ENCODE data around the gene CAMP. TPM values are rescaled to one million over a fixed set of nuclear protein-coding genes. Genes with fewer than 3 reads are reported as not detected.
"Not testable (repeated sequence)": the region's sequence is repeated elsewhere in the genome, so short reads cannot be mapped to it uniquely, and the experiment has no call there.

Gene CAMP
- total RNA-seq, 1 donor from 2014 or later = not detected

DNA sequence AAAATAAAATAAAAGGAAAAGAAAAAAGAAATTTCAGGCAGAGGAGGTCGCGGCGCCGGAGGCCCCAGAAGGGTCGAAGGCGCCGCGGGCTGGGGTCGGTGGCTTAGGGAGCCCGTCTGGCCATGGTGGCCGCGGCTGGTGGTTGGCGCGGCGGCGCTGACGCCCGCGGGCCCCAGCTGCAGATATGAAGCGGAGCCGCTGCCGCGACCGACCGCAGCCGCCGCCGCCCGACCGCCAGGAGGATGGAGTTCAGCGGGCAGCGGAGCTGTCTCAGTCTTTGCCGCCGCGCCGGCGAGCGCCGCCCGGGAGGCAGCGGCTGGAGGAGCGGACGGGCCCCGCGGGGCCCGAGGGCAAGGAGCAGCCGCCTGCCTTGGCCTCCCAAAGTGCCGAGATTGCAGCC, 12.8 kb upstream of the CAMP start:
- FAIRE-seq = not testable (repeated sequence)

DNA sequence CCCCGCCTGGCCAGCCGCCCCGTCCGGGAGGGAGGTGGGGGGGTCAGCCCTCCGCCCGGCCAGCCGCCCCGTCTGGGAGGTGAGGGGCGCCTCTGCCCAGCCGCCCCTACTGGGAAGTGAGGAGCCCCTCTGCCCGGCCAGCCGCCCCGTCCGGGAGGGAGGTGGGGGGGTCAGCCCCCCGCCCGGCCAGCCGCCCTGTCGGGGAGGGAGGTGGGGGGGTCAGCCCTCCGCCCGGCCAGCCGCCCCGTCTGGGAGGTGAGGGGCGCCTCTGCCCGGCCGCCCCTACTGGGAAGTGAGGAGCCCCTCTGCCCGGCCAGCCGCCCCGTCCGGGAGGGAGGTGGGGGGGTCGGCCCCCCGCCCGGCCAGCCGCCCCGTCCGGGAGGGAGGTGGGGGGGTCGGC, 11.5 kb upstream of the CAMP start:
- FAIRE-seq; DNase-seq (ENCODE audit: low spot score in 2 of 2): not testable (repeated sequence)

More for the DNA sequence above, 12.8 kb upstream of the CAMP start:
- DNase-seq (ENCODE audit: low spot score in 2 of 2) = not testable (repeated sequence)

DNA sequence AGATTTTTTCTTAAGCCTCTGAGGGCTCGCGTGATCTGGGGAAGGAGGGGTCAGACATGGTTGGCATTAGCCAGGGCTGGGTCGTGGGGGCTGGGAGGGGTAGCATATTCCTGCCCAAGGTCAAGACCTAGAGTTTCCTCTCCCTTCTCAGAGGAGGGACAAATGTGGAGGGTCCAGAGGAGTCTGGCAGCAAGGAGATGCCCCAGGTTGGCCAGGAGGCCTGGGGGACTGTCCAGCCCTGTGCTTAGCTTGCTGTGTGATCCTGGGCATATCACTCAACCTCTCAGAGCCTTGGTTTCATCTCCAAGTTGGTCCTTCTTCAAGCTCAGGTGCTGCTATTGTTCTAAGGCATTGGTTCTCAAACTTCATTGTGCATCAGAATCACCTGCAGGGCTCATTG, 9.1 kb upstream of the CAMP start:
- FAIRE-seq (no peak), DNase-seq (ENCODE audit: low spot score in 2 of 2) (no peak)

DNA sequence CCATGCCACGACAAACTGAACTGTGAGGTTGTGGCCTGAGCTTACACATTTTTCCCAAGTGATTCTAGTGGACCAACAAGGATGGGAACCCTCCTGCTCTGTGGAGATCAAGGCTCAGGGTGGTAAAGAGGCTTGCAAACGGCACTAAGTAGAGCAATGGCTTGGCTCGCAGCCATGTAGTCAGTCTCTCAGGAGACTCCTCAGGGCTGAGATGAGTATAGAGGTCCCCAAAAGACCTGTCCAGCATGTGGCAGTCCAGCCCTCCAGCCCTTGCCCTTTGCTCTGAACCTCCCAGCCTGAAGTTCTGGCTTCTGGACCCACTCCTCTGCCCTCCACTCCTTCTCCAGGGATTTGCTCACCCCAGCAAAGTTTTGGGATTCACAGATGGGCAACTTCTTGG, 8.3 kb upstream of the CAMP start:
- FAIRE-seq = no peak
- DNase-seq (ENCODE audit: low spot score in 2 of 2) = no peak

DNA sequence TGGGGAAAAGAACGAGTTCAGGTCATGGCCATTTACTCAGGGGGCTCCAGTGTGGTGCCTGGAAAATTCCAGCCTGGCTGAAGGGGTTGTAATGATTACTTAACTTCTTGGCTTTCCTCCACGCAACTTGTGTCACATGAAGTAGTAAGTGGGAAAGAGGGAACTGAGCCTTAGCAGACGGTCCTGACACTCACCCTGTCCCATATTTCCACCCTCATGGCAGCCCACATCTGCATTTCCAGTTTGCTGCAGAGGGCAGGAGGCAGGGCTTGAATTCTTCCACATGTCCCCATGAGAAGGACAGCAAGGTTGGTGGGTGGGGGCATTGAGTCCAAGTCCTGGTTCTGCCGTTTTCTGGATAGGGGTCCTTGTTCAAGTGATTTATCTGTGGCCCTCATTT, 7.8 kb upstream of the CAMP start:
- no peak for FAIRE-seq
- no peak for DNase-seq (ENCODE audit: low spot score in 2 of 2)

DNA sequence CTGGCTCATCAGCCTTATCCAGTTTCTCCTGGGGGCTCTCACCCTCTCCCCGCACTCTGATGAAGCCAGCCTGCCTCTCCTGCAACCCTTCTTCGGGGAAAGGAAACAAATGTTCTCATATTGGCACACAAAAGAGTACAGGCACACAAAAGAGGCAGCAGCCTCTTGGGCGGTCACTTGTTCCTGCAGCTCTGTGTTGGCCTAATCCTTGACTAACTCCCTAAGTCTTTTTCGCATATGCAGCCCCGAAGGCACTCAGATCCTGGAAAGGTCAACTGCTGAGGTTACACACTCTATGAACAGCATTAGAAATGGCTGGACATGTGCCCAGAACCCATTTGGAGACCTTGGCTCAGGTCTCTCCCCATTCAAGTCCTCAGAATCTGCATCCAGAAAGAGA, 7.4 kb upstream of the CAMP start:
- DNase-seq (ENCODE audit: low spot score in 2 of 2) (no peak), FAIRE-seq (no peak)

DNA sequence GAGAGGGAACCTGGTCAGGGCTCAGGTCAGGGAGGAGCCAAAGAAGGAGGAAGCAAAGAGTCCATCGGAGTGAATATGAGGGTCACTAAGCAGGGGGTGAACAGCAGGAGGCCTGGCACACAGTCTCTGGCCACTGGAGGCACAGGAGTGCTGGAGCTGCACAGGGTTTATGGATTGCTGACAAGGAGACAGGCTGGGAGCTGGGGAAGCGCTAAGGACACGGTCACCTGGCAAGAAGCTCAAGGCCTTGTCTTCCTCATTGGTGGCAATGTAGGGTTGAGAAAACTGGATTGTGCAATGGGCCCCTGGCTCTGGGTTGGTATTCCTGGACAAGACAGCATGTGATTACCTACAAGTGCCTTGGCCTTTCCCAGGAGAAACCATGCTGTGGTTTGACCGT, 5.8 kb upstream of the CAMP start:
- FAIRE-seq = no peak
- DNase-seq (ENCODE audit: low spot score in 2 of 2) = no peak

DNA sequence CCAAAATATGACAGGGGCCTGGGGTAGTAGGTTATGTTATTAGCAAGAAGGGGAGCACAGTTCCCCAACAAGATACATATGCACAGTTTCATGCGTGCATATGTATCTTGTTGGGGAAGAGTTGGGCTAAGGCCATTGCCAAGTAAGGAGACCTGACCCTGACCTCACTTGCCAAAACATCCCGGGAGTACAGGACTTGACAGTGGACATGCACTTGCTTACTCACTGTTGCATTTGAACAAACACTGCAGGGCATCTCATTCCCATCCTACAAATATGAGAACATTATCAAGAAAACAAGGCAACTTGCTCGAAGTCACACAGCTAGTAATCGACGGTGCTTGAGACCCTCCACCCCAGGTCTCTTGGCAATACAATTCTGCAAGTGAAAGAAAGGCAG, 4.8 kb upstream of the CAMP start:
- no peak for FAIRE-seq
- DNase-seq (ENCODE audit: low spot score in 2 of 2) = no peak

DNA sequence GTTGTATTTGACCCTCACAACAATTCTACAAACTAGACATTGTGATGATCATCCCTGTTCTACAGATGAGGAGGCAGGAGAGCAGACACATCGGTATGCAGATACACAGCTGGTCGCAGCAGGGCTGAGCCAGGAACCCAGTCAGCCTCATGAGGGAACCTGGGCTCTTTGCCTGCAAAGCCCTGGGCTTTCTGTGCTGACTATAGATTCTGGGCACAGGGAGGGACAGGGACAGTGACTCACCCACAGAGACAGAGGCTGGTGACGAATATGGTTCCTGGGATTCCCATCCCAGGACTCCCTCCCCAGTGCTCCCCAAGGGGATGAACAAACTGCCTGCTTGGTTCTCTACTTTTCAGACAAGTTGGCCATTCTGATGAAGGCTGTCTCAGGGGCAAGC, 3.8 kb upstream of the CAMP start:
- FAIRE-seq = no peak

DNA sequence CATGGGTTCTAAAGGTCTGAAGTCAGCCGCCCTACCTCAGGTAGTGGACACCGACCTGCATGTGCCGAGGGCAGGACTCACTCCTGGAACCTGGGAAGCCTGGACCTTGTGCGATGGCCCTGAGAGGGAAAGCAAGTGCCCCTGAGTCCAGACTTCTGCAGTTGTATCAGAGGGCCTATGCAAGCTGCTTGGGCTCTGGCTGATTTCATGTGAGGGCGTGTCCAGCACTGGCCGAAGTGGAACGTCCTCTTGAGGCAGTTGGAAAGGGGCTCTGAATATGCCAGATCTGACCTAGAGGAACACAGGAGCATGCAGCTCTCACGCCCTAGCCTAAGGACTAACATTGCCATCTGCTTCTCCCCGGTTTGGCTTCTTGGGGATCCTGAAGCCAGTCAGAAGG, 2.5 kb upstream of the CAMP start:
- FAIRE-seq (no peak), DNase-seq (ENCODE audit: low spot score in 2 of 2) (no peak)

More for the DNA sequence above, 3.8 kb upstream of the CAMP start:
- no peak for DNase-seq (ENCODE audit: low spot score in 2 of 2)

DNA sequence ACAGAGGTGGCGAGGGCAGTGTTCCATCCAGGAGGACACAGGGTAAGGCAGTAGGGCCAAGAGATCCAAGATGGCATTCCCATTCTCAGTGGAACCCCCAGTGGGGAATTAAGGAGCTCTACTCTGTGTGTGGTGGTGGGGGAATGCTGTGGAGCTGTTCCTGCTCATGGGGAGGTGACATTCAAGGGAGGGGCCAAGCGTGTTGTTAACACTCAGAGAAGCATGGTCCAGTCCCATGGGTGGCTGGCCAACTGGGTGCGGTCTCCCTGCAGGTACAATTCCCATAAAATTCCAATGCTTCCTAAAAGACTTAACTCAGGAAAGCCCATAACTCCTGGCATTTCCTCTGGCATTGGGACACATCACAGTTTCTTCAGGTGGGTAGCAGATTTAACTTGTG, 2.3 kb downstream of the CAMP start:
- DNase-seq (ENCODE audit: low spot score in 2 of 2) (no peak), FAIRE-seq (no peak)

DNA sequence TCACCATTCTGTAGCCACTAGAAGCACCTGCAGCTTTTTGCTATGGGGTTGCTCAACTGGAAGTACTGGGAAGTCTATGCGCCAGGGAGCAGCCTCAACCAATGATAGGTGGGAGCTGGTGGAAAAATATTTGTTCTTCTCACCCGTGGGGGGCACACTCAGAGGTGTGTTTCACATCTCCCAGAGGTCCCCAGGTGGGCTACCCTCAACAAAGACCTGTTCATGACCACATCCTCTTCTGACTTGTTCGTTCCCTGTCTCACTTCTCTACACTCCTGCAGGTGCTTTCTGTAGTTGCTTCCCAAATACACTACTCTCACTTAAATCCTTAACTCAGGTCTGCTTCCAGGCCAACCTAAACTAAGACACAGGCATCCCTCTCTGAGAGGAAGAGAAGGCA, 3.6 kb downstream of the CAMP start:
- FAIRE-seq (no peak), DNase-seq (ENCODE audit: low spot score in 2 of 2) (no peak)

DNA sequence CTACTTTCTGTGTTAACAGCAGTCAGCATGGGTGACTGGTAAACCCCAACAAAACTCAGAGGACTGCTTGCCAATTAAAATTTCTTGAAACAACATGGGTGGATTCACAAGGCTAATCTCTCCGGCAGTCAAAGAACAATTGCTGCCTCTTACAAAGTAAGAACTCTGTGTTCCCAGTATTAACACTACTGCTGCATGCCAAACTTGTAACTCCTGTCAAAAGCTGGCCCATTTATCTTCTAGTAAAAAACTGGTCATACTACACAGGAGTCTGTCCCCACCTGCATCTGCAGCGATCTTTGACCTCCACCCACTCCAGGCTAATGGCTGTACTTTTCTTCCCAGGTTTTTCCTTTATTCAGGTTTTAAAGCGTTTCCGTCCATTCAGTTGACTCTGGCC, 8.9 kb downstream of the CAMP start:
- no peak for DNase-seq (ENCODE audit: low spot score in 2 of 2)

DNA sequence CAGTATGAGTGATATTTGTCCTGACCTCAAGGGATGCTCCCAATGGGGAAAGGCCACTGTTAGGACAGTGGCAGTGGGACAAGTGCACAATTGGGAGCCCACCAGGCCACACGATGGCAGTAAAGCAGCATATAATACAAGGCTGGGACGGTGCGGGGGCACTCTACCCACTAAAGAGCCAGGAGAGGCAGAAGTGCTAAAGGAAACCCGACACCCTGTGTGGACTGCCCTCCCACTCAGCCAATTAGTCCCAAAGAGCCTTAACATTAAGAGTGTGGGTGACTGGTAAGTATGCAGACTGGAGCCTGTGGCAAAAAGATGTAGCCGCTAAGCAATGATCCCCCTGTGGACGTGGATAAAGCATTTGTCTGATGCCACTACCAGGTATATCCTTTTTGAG, 9.4 kb downstream of the CAMP start:
- DNase-seq (ENCODE audit: low spot score in 2 of 2) (peak; percentile 47 to 70), FAIRE-seq (no peak)

More for the DNA sequence above, 8.9 kb downstream of the CAMP start:
- no peak for FAIRE-seq

DNA sequence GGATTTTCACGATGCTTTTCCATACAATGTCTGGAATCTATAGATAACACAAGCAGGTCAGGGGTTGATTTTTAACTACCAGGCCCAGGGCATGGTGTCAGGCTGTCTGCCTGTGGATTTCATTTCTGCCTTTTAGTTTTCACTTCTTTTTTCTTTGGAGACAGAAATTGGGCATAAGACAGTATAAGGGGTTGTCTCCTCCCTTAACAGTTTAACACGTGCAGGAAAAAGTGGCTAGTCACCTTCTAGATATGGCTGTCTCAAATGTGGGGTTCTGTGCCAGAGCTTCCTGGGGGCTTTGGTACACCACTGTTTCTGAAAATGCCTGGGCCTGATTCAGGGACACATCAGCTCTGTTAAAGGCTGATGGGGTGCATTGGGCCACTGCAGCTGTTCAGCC, 10.2 kb downstream of the CAMP start:
- FAIRE-seq (no peak), DNase-seq (ENCODE audit: low spot score in 2 of 2) (no peak)

DNA sequence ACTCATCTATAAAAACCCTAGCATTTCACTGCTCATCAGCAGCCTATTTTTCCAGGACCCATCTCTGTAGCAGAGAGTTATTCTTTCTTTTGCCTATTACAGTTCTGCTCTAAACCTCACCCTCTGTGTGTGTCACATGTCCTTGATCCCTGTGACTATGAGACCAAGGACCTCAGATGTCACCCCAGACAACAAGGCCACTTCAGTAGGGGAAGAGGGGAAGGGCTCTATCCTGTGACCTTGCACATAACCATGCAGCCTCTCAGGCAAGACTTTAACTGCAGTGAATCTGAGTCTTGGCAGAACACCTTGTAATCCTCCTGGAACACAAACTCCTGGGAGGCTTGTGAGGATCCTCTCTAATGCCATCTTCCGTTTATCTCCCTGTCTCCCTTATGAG, 13.2 kb downstream of the CAMP start:
- no peak for FAIRE-seq
- no peak for DNase-seq (ENCODE audit: low spot score in 2 of 2)

DNA sequence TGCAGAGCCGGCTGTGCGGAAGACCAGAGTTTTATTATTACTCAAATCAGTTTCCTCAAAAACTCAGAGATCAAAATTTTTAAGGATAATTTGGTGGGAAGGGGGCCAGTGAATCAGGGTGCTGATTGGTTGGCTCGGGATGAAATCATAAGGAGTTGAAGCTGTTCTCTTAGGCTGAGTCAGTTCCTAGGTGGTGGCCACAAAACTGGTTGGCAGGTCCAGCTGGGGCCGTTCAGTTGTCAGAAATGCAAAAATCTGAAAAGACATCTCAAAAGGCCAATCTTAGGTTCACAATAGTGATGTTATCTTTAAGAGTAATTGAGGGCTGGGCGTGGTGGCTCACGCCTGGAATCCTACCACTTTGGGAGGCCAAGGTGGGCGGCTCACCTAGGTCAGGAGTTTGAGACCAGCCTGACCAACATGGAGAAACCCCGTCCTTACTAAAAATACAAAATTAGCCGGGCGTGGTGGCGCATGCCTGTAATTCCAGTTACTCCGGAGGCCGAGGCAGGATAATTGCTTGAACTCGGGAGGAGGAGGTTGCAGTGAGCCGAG, 15.3 kb downstream of the CAMP start:
- DNase-seq (ENCODE audit: low spot score in 2 of 2) = no peak
- FAIRE-seq = no peak

DNA sequence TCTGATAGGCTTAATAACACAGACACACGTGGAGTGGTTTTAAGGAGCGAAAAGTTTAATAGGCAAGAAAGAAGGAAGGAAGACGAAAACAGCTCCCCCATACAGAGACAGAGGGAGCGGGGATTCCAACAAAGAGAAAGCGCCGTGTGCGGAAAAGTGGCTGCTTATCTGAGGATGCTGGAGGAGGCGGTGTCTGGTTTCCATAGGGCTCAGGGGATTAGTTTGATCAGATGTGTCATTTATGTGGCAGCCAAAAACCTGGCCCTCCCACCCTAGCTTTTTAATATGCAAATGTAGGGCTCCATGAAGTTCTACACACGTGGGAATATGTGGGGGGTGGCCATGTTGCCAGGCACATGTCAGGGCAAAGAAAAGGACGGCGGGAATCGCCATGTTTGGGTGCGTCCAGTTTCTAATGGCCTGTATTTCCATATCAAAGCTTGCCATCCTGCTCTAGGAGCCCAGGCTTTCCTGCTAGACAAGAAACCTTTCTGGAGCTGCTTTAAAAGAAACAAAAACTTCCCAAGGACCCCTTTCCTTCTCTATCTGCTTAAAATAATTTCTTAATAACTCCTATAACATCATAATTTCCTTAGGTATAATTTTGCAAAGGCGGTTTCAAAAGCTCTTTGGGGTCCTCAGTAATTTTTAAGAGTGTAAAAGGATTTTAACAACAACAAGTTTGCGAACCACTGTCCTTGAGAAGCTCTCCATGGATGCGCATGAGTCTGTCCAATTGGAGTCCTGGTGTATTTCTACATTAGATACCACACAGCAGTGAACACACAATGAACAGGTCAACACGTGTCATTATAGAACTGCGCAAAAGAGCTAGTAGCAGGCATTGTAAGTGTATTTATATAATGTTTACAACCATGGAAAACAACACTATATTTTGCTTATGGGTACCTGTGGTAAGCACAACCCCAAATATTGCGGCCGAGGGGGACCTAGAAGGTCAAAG, 17.0 kb downstream of the CAMP start:
- FAIRE-seq = no peak
- no peak for DNase-seq (ENCODE audit: low spot score in 2 of 2)

DNA sequence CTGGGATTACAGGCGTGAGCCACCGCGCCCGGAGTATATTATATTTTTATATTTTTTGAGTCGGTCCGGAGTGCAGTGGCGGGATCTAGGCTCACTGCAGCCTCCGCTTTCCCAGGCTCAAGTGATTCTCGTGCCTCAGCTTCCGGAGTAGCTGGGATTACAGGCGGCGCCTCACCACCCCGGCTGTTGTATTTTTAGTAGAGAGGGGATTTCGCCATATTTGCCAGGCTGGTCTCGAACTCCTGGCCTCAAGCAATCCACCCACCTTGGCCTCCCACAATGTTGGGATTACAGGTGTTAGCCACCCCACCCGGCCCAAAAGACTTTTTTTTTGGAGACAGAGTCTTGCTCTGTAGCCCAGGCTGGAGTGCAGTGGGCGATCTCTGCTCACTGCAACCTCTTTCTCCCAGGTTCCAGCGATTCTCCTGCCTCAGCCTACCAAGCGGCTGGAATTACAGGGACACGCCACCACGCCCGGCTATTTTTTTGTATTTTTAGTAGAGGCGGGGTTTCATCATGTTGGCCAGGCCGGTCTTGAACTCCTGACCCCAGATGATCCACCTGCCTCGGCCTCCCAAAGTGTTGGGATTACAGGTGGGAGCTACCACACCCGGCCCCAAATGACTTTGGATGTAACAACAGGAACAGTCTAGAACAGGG, 18.6 kb downstream of the CAMP start:
- DNase-seq (ENCODE audit: low spot score in 2 of 2) = no peak
- FAIRE-seq = no peak

DNA sequence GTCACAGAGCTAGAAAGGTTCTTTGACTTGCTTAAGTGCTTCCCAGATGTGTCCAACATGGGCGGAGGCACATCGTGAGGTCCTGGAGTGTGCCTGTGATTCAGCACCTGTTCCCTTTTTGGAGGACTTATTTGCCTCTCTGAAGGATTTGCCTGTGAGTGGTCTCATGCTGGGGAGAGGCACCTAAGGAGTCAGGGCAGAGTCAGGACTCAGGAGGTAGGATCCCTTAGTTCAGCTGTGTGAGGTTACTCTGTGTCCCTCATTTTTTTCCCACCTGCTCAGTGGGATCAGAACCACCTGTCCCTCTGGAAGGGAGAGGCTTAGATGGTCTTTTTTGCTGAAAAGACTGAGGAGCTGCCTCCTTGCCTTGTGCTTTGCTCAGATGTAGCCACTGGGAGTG, 20.6 kb downstream of the CAMP start:
- DNase-seq (ENCODE audit: low spot score in 2 of 2) = no peak
- no peak for FAIRE-seq

DNA sequence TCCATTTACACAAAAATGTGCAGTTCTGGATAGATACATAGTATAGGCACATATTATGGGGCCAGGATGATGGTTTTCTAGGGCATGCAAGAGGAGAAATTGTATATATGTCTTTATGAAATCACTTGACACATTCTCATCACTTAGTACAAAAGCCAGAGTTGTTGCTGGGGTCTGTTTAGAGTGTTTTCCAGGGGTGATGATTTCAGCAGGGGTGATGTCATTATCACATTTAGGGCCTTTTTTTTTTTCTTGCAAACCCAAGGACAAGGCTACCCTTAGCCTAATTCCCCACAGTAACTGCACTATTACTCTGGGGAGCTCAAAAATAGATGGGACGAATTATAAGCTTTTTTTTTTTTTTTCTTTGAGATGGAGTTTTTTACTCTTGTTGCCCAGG, 21.2 kb downstream of the CAMP start:
- FAIRE-seq (no peak), DNase-seq (ENCODE audit: low spot score in 2 of 2) (no peak)

DNA sequence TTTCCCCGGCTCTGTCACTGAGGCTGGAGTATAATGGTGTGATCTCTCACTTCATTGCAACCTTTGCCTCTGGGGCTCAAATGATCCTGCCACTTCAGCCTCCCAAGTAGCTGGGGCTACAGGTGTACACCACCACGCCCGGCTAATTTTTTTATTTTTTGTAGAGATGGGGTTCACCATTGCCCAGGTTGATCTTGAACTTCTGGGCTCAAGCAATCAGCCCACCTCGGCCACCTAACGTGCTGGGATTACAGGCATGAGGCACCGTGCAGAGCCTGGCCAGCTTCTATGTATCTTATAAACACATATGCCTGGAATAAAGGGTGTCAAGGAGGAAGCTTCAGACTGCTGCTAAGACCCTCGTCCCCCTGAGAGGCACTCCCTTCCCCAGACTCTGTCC, 21.8 kb downstream of the CAMP start:
- DNase-seq (ENCODE audit: low spot score in 2 of 2) (no peak), FAIRE-seq (no peak)
